Neural progenitor cell (in vitro differentiated cells): ENCODE measurements around the gene OLAH. TPM values are rescaled to one million over a fixed set of nuclear protein-coding genes. Genes with fewer than 3 reads are reported as not detected.

Experiments
- DNase-seq: peaks from one replicate; pipeline ENCODE4 v3.0.0-alpha.2; 2016; ENCODE audit warnings: low spot score
- H2AFZ ChIP-seq: fragments of 200-600 bp; sonication (generic); replicated peaks from 2 replicates; pipeline ENCODE4 v1.6.1; 2016; ENCODE audit warnings: antibody characterized with exemption
- H3F3A ChIP-seq: fragments of 200-600 bp; sonication (generic); 2 replicates; pipeline ENCODE4 v1.6.1; 2016; ENCODE audit warnings: antibody characterized with exemption, low read depth
- H3K27ac ChIP-seq: fragments of 200-600 bp; sonication (generic); 2 replicates; pipeline ENCODE4 v1.5.1; 2016; ENCODE audit warnings: mild to moderate bottlenecking
- H3K27me3 ChIP-seq: fragments of 200-600 bp; sonication (generic); 2 replicates; pipeline ENCODE4 v1.6.1; 2016; ENCODE audit warnings: mild to moderate bottlenecking, moderate library complexity
- H3K36me3 ChIP-seq: fragments of 200-600 bp; sonication (generic); 2 replicates; pipeline ENCODE4 v1.5.1; 2016
- H3K4me1 ChIP-seq: fragments of 200-600 bp; sonication (generic); 2 replicates; pipeline ENCODE4 v1.6.1; 2016; ENCODE audit warnings: mixed run types
- H3K4me2 ChIP-seq: fragments of 200-600 bp; sonication (generic); 2 replicates; pipeline ENCODE4 v1.6.1; 2016
- H3K4me3 ChIP-seq: fragments of 200-600 bp; sonication (generic); 2 replicates; pipeline ENCODE4 v1.5.1; 2016
- H3K79me2 ChIP-seq: fragments of 200-600 bp; sonication (generic); 2 replicates; pipeline ENCODE4 v1.6.1; 2016; ENCODE audit warnings: low read depth
- H3K9ac ChIP-seq: fragments of 200-600 bp; sonication (generic); 2 replicates; pipeline ENCODE4 v1.6.1; 2016
- H3K9me3 ChIP-seq: fragments of 200-600 bp; sonication (generic); 2 replicates; pipeline ENCODE4 v1.5.1; 2016; ENCODE audit warnings: low read depth
- H4K20me1 ChIP-seq: fragments of 200-600 bp; sonication (generic); 2 replicates; pipeline ENCODE4 v1.6.1; 2016; ENCODE audit warnings: low read depth
- H3K27ac Mint-ChIP-seq: 3 replicates; pipeline ENCODE4 v1.8.0; 2021; ENCODE audit warnings: mixed read lengths
- H3K27me3 Mint-ChIP-seq: 2 replicates; pipeline ENCODE4 v1.8.0; 2022; ENCODE audit warnings: low read depth, mild to moderate bottlenecking, inconsistent platforms, moderate library complexity, mixed read lengths; ENCODE audit not compliant: insufficient read depth
- H3K36me3 Mint-ChIP-seq: 3 replicates; pipeline ENCODE4 v1.8.0; 2021; ENCODE audit warnings: mixed read lengths
- H3K4me1 Mint-ChIP-seq: 3 replicates; pipeline ENCODE4 v1.8.0; 2021; ENCODE audit warnings: mixed read lengths
- H3K4me3 Mint-ChIP-seq: 3 replicates; pipeline ENCODE4 v1.8.0; 2021; ENCODE audit warnings: mild to moderate bottlenecking, moderate library complexity, mixed read lengths
- H3K9me3 Mint-ChIP-seq: 3 replicates; pipeline ENCODE4 v1.8.0; 2020; ENCODE audit warnings: mixed read lengths
- CTCF ChIP-seq: fragments of 200-600 bp; sonication (generic); IDR thresholded peaks from 2 replicates; pipeline ENCODE4 v1.5.1; 2017; ENCODE audit warnings: antibody characterized with exemption, mild to moderate bottlenecking
- EZH2 ChIP-seq: fragments of 200-600 bp; sonication (generic); IDR thresholded peaks from 2 replicates; pipeline ENCODE4 v1.6.1; 2017; ENCODE audit warnings: antibody characterized with exemption, mild to moderate bottlenecking, moderate library complexity
- EZH2phosphoT487 ChIP-seq: fragments of 200-600 bp; sonication (generic); IDR thresholded peaks from 2 replicates; pipeline ENCODE4 v1.6.1; 2017; ENCODE audit warnings: antibody characterized with exemption
- total RNA-seq: library from RNA; depleted of rRNA; stranded (reverse); fragments of >200 nt; gene quantifications from 2 replicates; pipeline ENCODE4 v1.2.3, GENCODE V29; 2015; ENCODE audit warnings: low replicate concordance

The OLAH gene
- total RNA-seq, 1 donor from 2014 or later, result not detected

DNA sequence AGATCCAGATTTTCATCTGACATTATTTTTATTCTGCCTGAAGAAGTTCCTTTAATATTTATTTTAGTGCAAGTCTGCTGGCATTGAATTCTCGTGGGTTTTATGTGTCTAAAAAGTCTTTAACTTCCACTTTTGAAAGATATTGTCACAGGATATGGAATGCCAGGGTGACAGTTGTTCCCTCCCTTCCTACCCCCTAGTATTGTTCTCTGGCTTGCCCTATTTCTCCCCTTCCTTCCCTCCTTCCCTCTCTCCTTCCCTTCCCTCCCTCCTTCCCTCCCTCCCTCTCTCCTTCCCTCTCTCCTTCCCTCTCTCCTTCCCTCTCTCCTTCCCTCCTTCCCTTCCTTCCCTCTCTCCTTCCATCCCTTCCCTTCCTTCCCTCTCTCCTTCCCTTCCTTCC, 14.9 kb downstream of the OLAH start:
- no peak overlapping the region for H3K27ac Mint-ChIP-seq
- Histone ChIP-seq H2AFZ (no peak overlapping the region), H3K9ac (no peak overlapping the region), H3K79me2 (no peaks in the 10 kb centered on the region), H3K4me3 (no peak overlapping the region), H3K4me1 (no peaks in the 10 kb centered on the region), H4K20me1 (no peaks in the 10 kb centered on the region), H3K4me2 (no peak overlapping the region), H3K9me3 (no peaks in the 10 kb centered on the region), H3K27ac (no peak overlapping the region), H3K36me3 (no peaks in the 10 kb centered on the region), H3F3A (no peaks in the 10 kb centered on the region), H3K27me3 (no peaks in the 10 kb centered on the region)
- H3K4me3 Mint-ChIP-seq, result no peak overlapping the region
- peaks cover 6% of the 10 kb centered on the region for H3K27me3 Mint-ChIP-seq
- peaks cover 8% of the 10 kb centered on the region for H3K9me3 Mint-ChIP-seq
- no peaks in the 10 kb centered on the region for H3K4me1 Mint-ChIP-seq
- DNase-seq, result no peak
- no peaks in the 10 kb centered on the region for H3K36me3 Mint-ChIP-seq
- no peak for TF ChIP-seq EZH2
- no peak for TF ChIP-seq CTCF
- TF ChIP-seq EZH2phosphoT487, result no peak

- no peaks in the 10 kb centered on the region for H3K4me1 Mint-ChIP-seq
- H3K4me2 ChIP-seq, result no peak overlapping the region
- no peaks in the 10 kb centered on the region for H3K27me3 ChIP-seq
- H3K4me3 Mint-ChIP-seq, result no peak overlapping the region
- no peak overlapping the region for H3K27ac ChIP-seq
- no peak overlapping the region for H3K4me3 ChIP-seq
- H3K36me3 ChIP-seq, result no peaks in the 10 kb centered on the region
- no peaks in the 10 kb centered on the region for H4K20me1 ChIP-seq
- no peak overlapping the region for H3K9ac ChIP-seq
- H2AFZ ChIP-seq, result no peak overlapping the region
- no peaks in the 10 kb centered on the region for H3K9me3 ChIP-seq
- no peaks in the 10 kb centered on the region for H3K4me1 ChIP-seq
- TF ChIP-seq EZH2phosphoT487, result no peak
- no peak for TF ChIP-seq EZH2
- TF ChIP-seq CTCF, result no peak
- H3K9me3 Mint-ChIP-seq, result peaks cover 12% of the 10 kb centered on the region
- H3K27ac Mint-ChIP-seq, result no peak overlapping the region
- no peaks in the 10 kb centered on the region for H3K36me3 Mint-ChIP-seq
- H3K27me3 Mint-ChIP-seq, result peaks cover 4% of the 10 kb centered on the region
- no peak for DNase-seq
- no peaks in the 10 kb centered on the region for H3K79me2 ChIP-seq
- H3F3A ChIP-seq, result no peaks in the 10 kb centered on the region
Observed at GRCh38 chr10:15059914-15060313, 16.2 kb downstream of the OLAH start.

GRCh38 chr10:15060638-15061037, 16.9 kb downstream of the OLAH start:
- H3F3A ChIP-seq, result no peaks in the 10 kb centered on the region
- no peak overlapping the region for H3K4me3 ChIP-seq
- no peaks in the 10 kb centered on the region for H3K36me3 ChIP-seq
- H4K20me1 ChIP-seq, result no peaks in the 10 kb centered on the region
- Mint-ChIP-seq H3K4me1 (no peaks in the 10 kb centered on the region), H3K4me3 (no peak overlapping the region), H3K27me3 (peaks cover 4% of the 10 kb centered on the region), H3K27ac (no peak overlapping the region), H3K9me3 (peaks cover 17% of the 10 kb centered on the region), H3K36me3 (no peaks in the 10 kb centered on the region)
- DNase-seq, result no peak
- no peaks in the 10 kb centered on the region for H3K79me2 ChIP-seq
- H3K9ac ChIP-seq, result no peak overlapping the region
- H3K27me3 ChIP-seq, result no peaks in the 10 kb centered on the region
- H3K4me2 ChIP-seq, result no peak overlapping the region
- no peak for TF ChIP-seq CTCF
- no peak for TF ChIP-seq EZH2phosphoT487
- no peak for TF ChIP-seq EZH2
- no peak overlapping the region for H3K27ac ChIP-seq
- H2AFZ ChIP-seq, result no peak overlapping the region
- no peaks in the 10 kb centered on the region for H3K9me3 ChIP-seq
- no peaks in the 10 kb centered on the region for H3K4me1 ChIP-seq
